Skeletal muscle satellite cell (primary cell): ENCODE measurements around the gene SGO2.
A peak's percentile ranks its signal among the peaks of the same experiment; 100 is the strongest.
"Not testable (repeated sequence)": the region's sequence is repeated elsewhere in the genome, so short reads cannot be mapped to it uniquely, and the experiment has no call there.

Experiments
- H3K27me3 ChIP-seq: 2 replicates; pipeline ENCODE4 v1.7.0; 2013; ENCODE audit warnings: low read length; ENCODE audit not compliant: control insufficient read depth, insufficient read depth
- H3K36me3 ChIP-seq: 2 replicates; pipeline ENCODE4 v1.7.0; 2013; ENCODE audit warnings: mild to moderate bottlenecking, control low read depth, low read length; ENCODE audit not compliant: insufficient read depth
- H3K4me1 ChIP-seq: 2 replicates; pipeline ENCODE4 v1.7.0; 2013; ENCODE audit warnings: low read length; ENCODE audit not compliant: control insufficient read depth, insufficient read depth
- H3K4me2 ChIP-seq: 2 replicates; pipeline ENCODE4 v1.7.0; 2013; ENCODE audit warnings: mild to moderate bottlenecking, low read length
- H3K4me3 ChIP-seq: 2 replicates; pipeline ENCODE4 v1.7.0; 2013; ENCODE audit warnings: low read length
- H3K9ac ChIP-seq: 2 replicates; pipeline ENCODE4 v1.7.0; 2013; ENCODE audit warnings: mild to moderate bottlenecking, low read depth, low read length, moderate library complexity
- H3K9me3 ChIP-seq: replicated peaks from 2 replicates; pipeline ENCODE4 v1.7.0; 2013; ENCODE audit warnings: mild to moderate bottlenecking, control low read depth, low read length

The SGO2 gene

GRCh38 chr2:200523604-200524003 is 2.4 kb upstream of the SGO2 start:
- Histone ChIP-seq H3K27me3 (peaks cover 5% of the 10 kb centered on the region), H3K36me3 (no peaks in the 10 kb centered on the region), H3K9me3 (no peaks in the 10 kb centered on the region), H3K4me1 (peaks cover 27% of the 10 kb centered on the region), H3K9ac (no peak overlapping the region), H3K4me3 (no peak overlapping the region), H3K4me2 (no peak overlapping the region)

GRCh38 chr2:200525066-200525465 is 941 bp upstream of the SGO2 start:
- Histone ChIP-seq H3K4me3 (peak overlapping the region; percentile 93), H3K9me3 (no peaks in the 10 kb centered on the region), H3K4me2 (peak overlapping the region; percentile 90), H3K27me3 (peaks cover 5% of the 10 kb centered on the region), H3K4me1 (peaks cover 27% of the 10 kb centered on the region), H3K36me3 (no peaks in the 10 kb centered on the region), H3K9ac (peak overlapping the region; percentile 86)

- H3K9ac ChIP-seq = peak overlapping the region; percentile 86
- H3K36me3 ChIP-seq = no peaks in the 10 kb centered on the region
- no peaks in the 10 kb centered on the region for H3K9me3 ChIP-seq
- H3K4me1 ChIP-seq = peaks cover 27% of the 10 kb centered on the region
- peak overlapping the region; percentile 93 for H3K4me3 ChIP-seq
- peak overlapping the region; percentile 90 for H3K4me2 ChIP-seq
- H3K27me3 ChIP-seq = peaks cover 5% of the 10 kb centered on the region
Observed at GRCh38 chr2:200525551-200525881, 491 bp upstream of the SGO2 start.

- no peaks in the 10 kb centered on the region for H3K27me3 ChIP-seq
- H3K36me3 ChIP-seq = peaks cover under 1% of the 10 kb centered on the region
- peaks cover 27% of the 10 kb centered on the region for H3K4me1 ChIP-seq
- no peak overlapping the region for H3K4me3 ChIP-seq
- peak overlapping the region; percentile 90 for H3K4me2 ChIP-seq
- no peak overlapping the region for H3K9ac ChIP-seq
- no peaks in the 10 kb centered on the region for H3K9me3 ChIP-seq
Observed at GRCh38 chr2:200528228-200528627, 2.2 kb downstream of the SGO2 start.

- Histone ChIP-seq H3K27me3 (no peaks in the 10 kb centered on the region), H3K9me3 (no peaks in the 10 kb centered on the region), H3K36me3 (peaks cover 16% of the 10 kb centered on the region), H3K4me1 (no peaks in the 10 kb centered on the region), H3K4me2 (no peak overlapping the region), H3K4me3 (no peak overlapping the region), H3K9ac (no peak overlapping the region)
Observed at GRCh38 chr2:200533754-200534153, 7.7 kb downstream of the SGO2 start.

GRCh38 chr2:200534572-200534971 is 8.6 kb downstream of the SGO2 start:
- Histone ChIP-seq H3K4me3 (no peak overlapping the region), H3K4me1 (no peaks in the 10 kb centered on the region), H3K9ac (no peak overlapping the region), H3K27me3 (no peaks in the 10 kb centered on the region), H3K9me3 (no peaks in the 10 kb centered on the region), H3K4me2 (no peak overlapping the region), H3K36me3 (peaks cover 16% of the 10 kb centered on the region)

GRCh38 chr2:200538139-200538538 is 12.1 kb downstream of the SGO2 start:
- Histone ChIP-seq H3K4me1 (no peaks in the 10 kb centered on the region), H3K36me3 (peaks cover 28% of the 10 kb centered on the region)

GRCh38 chr2:200540793-200541192 is 14.8 kb downstream of the SGO2 start:
- no peak overlapping the region for H3K4me2 ChIP-seq
- no peak overlapping the region for H3K9ac ChIP-seq
- no peaks in the 10 kb centered on the region for H3K27me3 ChIP-seq
- no peaks in the 10 kb centered on the region for H3K9me3 ChIP-seq
- H3K4me3 ChIP-seq = no peak overlapping the region
- no peaks in the 10 kb centered on the region for H3K4me1 ChIP-seq
- peaks cover 22% of the 10 kb centered on the region for H3K36me3 ChIP-seq

More at GRCh38 chr2:200538139-200538538, 12.1 kb downstream of the SGO2 start:
- Histone ChIP-seq H3K9ac (no peak overlapping the region), H3K9me3 (no peaks in the 10 kb centered on the region), H3K4me3 (no peak overlapping the region), H3K27me3 (no peaks in the 10 kb centered on the region), H3K4me2 (no peak overlapping the region)

- H3K4me3 ChIP-seq, H3K36me3 ChIP-seq, H3K27me3 ChIP-seq, H3K4me1 ChIP-seq, H3K4me2 ChIP-seq, H3K9me3 ChIP-seq, H3K9ac ChIP-seq: not testable (repeated sequence)
Observed at GRCh38 chr2:200566596-200566995, 40.6 kb downstream of the SGO2 start.

- H3K4me2 ChIP-seq = no peak overlapping the region
- H3K4me1 ChIP-seq = no peaks in the 10 kb centered on the region
- peaks cover 8% of the 10 kb centered on the region for H3K36me3 ChIP-seq
- no peaks in the 10 kb centered on the region for H3K9me3 ChIP-seq
- no peak overlapping the region for H3K9ac ChIP-seq
- no peak overlapping the region for H3K4me3 ChIP-seq
- no peaks in the 10 kb centered on the region for H3K27me3 ChIP-seq
Observed at GRCh38 chr2:200567932-200568331, 41.9 kb downstream of the SGO2 start.

- no peaks in the 10 kb centered on the region for H3K4me1 ChIP-seq
- no peak overlapping the region for H3K4me2 ChIP-seq
- no peaks in the 10 kb centered on the region for H3K9me3 ChIP-seq
- no peak overlapping the region for H3K9ac ChIP-seq
- peaks cover 2% of the 10 kb centered on the region for H3K36me3 ChIP-seq
- no peaks in the 10 kb centered on the region for H3K27me3 ChIP-seq
- no peak overlapping the region for H3K4me3 ChIP-seq
Observed at GRCh38 chr2:200575957-200576356, 50.0 kb downstream of the SGO2 start.

- H3K4me3 ChIP-seq = no peak overlapping the region
- H3K4me1 ChIP-seq = no peaks in the 10 kb centered on the region
- no peak overlapping the region for H3K9ac ChIP-seq
- H3K27me3 ChIP-seq = no peaks in the 10 kb centered on the region
- H3K36me3 ChIP-seq = peaks cover 3% of the 10 kb centered on the region
- no peak overlapping the region for H3K4me2 ChIP-seq
- no peaks in the 10 kb centered on the region for H3K9me3 ChIP-seq
Observed at GRCh38 chr2:200577027-200577426, 51.0 kb downstream of the SGO2 start.
